CD4-positive, alpha-beta T cell treated with Interferon alpha-2 for 1 hour (primary cell): ENCODE results near the gene CAMK4.
"Not testable (repeated sequence)": the region's sequence is repeated elsewhere in the genome, so short reads cannot be mapped to it uniquely, and the experiment has no call there.

ENCODE experiments used
- DNase-seq, 2 donors: peaks; one replicate each; pipeline ENCODE4 v3.0.0-alpha.2; 2020 to 2022

Gene CAMK4

GRCh38 chr5:111320953-111321352 lies 96.8 kb downstream of the CAMK4 start:
- DNase-seq, result no peak

- no peak for DNase-seq
Observed at GRCh38 chr5:111321376-111321775, 97.2 kb downstream of the CAMK4 start.

- no peak for DNase-seq
Observed at GRCh38 chr5:111326551-111326950, 102.4 kb downstream of the CAMK4 start.

- no peak for DNase-seq
Observed at GRCh38 chr5:111337133-111337532, 112.9 kb downstream of the CAMK4 start.

GRCh38 chr5:111337688-111338087 lies 113.5 kb downstream of the CAMK4 start:
- no peak for DNase-seq

DNA sequence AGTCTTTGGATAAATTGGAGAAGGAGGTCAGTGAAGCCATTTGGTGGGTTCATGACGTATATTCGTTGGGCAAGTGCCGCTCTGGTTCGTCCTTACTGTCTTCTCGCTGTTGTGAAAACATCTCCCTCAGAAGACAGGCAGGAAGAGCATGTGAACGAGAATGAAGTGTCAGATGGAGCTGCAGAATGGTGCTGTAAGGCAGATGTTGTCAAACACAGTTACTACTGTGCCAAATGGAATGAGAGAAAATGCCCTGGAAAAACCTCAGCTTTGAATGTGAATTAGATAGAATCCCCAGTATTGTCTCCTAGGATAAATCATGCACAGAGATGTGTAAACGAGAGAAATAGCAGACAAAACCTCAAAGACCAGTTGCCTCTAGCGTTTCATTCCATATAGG lies 121.5 kb downstream of the CAMK4 start:
- DNase-seq, result no peak

DNA sequence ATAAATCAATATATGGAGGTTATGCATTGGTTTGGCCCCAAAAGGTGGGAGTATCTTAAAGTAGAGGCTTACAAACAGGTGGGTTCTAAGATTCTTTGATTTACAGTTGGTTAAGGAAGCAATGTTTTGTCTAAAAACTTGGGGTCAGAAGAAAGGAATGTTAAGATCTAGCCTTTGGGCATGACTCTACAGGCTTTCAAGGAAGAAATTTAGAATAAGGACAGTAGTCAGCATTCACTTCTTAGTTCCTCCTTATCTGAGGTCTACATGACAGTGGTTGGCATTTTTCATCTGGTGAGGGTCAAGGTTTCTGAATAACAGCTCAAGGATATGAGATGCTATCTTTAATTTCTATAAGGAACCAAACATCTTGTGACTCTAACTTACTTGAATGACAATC lies 122.8 kb downstream of the CAMK4 start:
- DNase-seq, result no peak

DNA sequence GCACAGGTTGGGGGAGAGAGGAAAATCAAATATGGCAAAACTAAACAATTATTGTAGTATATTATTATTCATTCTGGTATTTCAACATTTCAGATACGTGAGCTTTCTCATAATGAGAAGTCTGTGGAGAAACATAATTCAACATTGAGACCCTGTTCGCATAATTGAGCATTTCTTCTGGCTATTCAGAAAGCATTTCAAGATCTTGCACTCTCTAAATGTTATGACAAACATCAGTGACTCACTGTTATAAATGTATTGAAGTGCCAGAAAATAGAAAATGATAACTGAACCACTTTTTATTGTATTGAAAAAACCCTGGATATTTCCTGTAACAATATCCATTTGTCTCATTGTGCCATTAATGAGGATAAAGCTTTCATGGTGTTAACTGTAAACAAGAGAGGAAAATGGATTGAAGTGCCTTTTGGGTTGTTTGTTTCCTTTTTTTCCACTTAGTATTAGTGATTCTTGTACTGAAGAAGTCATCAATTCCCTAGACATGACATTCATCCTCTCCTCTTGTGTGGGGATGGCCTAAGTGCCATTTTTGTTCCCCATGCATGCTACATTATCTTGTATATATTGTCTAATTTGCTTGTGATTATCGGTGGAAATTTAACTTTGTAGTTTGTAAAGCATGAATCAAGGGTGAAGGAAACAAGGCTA lies 124.6 kb downstream of the CAMK4 start:
- no peak for DNase-seq

GRCh38 chr5:111349429-111349828 lies 125.2 kb downstream of the CAMK4 start:
- DNase-seq, result no peak

- DNase-seq, result no peak
Observed at GRCh38 chr5:111353035-111353434, 128.9 kb downstream of the CAMK4 start.

DNA sequence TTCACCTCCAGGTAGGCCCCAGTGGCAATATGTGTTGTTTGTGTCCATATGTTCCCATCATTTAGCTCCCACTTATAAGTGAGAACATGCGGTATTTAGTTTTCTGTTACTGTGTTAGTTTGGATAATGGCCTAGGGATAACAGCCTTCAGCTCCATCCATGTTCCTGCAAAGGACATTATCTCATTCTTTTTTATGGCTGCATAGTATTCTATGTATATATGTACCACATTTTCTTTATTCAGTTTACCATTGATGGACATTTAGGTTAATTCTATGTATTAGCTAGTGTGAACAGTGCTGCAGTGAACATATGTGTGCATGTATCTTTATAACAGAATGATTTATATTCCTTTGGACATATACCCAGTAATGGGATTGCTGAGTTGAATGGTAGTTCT lies 134.5 kb downstream of the CAMK4 start:
- DNase-seq, result not testable (repeated sequence)

GRCh38 chr5:111360173-111360572 lies 136.0 kb downstream of the CAMK4 start:
- no peak for DNase-seq

DNA sequence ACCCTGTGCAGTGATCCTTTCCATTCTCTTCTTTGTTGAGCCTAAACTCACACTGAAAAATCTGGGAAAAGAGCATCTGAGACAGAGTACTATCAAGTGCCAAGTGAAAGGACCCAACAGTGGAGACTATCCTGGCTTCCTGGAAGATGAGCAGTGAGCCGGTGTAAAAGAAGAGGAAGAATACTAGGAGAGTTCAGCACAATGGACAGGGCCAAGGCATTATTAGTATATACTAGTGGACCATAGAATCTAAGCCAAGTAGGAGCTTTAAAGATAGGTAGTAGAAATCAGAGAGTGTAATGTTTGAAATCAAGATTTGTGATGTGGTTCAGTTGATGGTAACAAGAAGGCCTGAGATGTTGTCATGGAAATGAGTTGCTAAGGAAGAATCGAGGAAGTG lies 140.8 kb downstream of the CAMK4 start:
- DNase-seq, result no peak

GRCh38 chr5:111366388-111366787 lies 142.2 kb downstream of the CAMK4 start:
- no peak for DNase-seq

- no peak for DNase-seq
Observed at GRCh38 chr5:111367115-111367514, 142.9 kb downstream of the CAMK4 start.

DNA sequence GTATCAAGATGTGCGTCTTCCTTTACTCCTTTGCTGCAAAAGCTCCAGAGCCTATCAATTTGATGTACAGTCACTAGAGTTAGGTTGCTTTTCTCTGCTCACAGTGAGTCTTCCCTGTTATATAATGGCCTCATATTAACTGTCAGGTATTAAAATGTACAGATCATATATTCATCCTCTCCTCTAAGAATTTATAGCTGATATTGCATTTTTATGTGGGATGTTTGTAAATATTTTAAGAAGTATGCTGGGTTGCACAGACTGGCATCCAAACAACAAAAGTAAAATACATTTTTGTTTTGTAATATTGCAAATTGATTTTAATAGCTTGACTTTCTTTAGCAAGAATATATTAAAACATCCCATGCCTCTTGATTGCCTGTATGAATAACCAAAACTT lies 148.6 kb downstream of the CAMK4 start:
- no peak for DNase-seq

- DNase-seq, result no peak
Observed at GRCh38 chr5:111374380-111374779, 150.2 kb downstream of the CAMK4 start.

DNA sequence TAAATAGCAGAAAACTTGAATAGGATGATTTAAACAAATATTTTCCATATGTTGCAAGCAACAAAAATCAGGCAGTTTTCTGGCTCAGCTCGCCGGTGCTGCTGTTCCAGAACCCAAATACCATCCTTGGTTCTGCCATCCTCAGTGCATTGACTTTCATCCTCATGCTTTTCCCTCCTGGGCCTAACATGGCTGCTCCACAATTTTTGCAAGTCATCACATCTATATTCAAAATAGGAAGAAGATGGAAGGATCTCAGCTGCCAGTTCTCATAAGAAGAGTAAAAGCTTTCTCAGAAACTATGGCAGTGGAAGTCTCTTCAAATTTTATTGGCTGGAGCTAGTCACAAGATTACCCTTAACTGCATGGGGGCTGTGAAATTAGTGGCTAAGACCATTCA lies 151.5 kb downstream of the CAMK4 start:
- DNase-seq, result no peak

- no peak for DNase-seq
Observed at GRCh38 chr5:111377306-111377705, 153.1 kb downstream of the CAMK4 start.

DNA sequence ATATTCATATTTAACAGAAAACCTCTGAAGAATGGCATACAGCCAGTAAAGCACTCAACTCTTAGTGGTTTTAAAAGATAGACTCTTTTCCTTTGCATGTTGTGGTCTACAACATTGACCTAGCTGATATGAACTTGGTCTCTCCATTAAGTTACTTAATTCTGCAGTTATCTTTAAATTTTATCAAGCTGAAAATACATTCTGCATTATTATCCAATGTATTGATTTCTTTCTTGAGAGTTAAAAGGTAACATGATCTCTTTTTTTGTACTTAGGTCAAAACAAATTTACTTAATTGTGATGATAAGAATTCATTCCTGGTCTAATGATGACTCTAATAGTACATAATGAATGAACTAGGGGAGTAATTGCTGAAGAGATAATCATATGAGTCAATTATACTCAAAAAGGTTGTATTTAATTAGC lies 155.2 kb downstream of the CAMK4 start:
- no peak for DNase-seq

GRCh38 chr5:111383288-111383970 lies 159.2 kb downstream of the CAMK4 start:
- DNase-seq, result no peak

DNA sequence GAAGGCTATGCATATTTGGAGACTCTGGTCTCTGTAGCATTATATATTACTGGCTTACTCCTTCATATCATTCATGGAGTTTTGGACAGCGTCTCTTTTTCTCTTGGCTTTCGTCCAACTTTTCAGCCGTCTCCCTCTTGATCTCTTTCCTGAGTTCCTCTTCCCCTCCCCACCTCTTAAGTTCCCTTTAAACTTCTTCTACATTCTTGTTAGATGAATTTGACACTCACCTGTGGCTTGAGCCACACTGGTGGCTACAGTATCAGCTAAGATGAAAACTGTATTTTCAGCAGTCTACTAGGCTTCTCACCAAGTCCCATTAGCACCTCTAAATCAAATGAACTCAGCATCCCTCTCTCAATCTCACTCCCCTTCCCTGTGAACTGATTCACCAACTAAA lies 160.0 kb downstream of the CAMK4 start:
- no peak for DNase-seq

GRCh38 chr5:111385051-111385450 lies 160.9 kb downstream of the CAMK4 start:
- DNase-seq, result no peak

GRCh38 chr5:111385970-111386831 lies 162.0 kb downstream of the CAMK4 start:
- no peak for DNase-seq
